HG02678 (cell line): ENCODE measurements around the gene CYP2C9.

Experiments used
- ATAC-seq: cut with Tn5 transposase; IDR thresholded peaks from one replicate; pipeline ENCODE4 v1.9.1; 2021; ENCODE audit warnings: mild to moderate bottlenecking, moderate library complexity; ENCODE audit not compliant: unreplicated experiment

The CYP2C9 gene

GRCh38 chr10:95035332-95036295 is 97.2 kb downstream of the CYP2C9 start:
- no peak for ATAC-seq

DNA sequence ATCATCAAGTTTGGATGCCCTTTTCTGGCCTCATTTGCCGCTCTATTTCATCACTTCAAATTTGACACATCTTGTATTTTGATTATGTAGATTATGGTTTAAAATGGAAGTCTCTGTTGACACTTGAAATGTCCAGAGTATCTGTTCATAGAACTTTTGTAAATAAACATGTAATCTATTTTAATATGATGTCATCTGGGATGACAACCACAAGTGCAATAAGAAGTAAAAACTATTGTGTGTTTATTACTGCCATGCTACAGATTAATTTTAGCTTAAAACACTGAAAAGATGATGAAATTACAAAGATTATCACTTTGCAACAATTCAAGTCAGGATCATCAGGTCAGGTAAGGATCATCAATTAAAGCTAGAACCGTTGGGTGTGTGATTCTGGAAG is 100.8 kb downstream of the CYP2C9 start:
- no peak for ATAC-seq
